COLO668 (cell line): ENCODE data around the gene SMAD5.

ENCODE experiments used
- DNase-seq: peaks from one replicate; lab custom pipeline; 2025; ENCODE audit not compliant: unreplicated experiment; lab: John Stamatoyannopoulos, UW

The SMAD5 gene

GRCh38 chr5:136132557-136133221 is at the start of gene SMAD5:
SMAD5 (plus strand) TSS chr5:136132845; CDS start chr5:136153761, 20,916 bp downstream.
- peak; percentile 94 for DNase-seq

DNA sequence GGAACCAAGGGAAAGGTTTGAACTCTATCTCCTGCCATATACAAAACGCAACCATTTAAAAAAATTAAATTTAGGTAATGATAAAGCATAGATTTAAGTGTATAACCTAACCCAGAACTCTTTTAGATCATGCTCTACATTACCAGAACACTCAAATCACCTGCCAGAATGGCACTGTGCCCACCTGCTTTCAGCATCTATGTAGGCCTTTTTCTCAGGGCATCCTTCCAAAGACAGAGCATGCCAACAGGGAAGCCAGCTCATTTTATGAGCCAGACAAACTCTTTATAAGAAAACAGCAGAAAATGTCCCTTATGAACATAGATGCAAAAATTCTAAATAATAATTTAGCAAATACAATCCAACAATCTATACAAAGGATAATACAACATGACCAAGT is 47.9 kb upstream of the SMAD5 start:
- no peak for DNase-seq

- no peak for DNase-seq
These were observed 45.7 kb upstream of the SMAD5 start for GRCh38 chr5:136086783-136087566.

- DNase-seq: no peak
These were observed 44.4 kb upstream of the SMAD5 start for GRCh38 chr5:136087961-136088871.

DNA sequence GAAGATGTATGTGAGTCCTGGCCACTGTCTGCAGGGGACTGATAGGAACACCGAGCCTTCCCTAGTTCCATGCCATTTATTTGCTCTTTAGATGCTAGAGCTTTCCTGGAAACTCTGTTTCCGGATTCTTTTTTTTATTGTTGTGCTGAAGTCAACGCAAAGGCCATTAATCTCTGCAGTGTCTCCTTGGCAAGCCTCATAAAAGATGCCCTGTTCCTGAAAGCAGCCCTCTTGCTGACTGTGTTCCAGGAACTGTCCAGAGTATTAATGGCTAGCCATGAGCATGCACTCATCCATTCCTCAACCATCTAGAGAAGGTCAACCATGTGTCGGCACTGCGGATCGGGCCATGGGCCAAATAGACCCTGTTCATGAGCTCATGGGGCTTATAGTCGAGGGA is 42.9 kb upstream of the SMAD5 start:
- no peak for DNase-seq

DNA sequence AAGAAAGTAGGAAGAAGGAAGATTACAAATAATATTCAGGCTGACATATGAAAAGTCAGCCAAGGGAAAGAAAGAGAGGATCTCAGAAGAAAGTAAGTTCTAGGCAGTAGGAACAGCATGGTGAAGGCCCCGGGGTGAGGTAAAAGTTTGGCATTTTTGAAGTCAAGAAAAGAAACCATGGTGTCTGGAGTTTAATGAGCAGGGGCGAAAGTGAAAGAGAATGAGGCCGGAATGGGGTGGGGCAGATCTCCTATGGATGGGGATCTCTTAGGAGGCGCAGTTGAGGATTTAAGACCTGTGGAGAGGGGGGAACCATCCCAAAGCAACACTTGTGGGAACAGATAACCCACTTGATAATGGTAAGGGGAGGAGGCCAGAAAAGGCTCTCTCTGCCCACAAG is 42.3 kb upstream of the SMAD5 start:
- no peak for DNase-seq

- DNase-seq: peak; percentile 33
These were observed 38.3 kb upstream of the SMAD5 start for GRCh38 chr5:136094189-136094912.

DNA sequence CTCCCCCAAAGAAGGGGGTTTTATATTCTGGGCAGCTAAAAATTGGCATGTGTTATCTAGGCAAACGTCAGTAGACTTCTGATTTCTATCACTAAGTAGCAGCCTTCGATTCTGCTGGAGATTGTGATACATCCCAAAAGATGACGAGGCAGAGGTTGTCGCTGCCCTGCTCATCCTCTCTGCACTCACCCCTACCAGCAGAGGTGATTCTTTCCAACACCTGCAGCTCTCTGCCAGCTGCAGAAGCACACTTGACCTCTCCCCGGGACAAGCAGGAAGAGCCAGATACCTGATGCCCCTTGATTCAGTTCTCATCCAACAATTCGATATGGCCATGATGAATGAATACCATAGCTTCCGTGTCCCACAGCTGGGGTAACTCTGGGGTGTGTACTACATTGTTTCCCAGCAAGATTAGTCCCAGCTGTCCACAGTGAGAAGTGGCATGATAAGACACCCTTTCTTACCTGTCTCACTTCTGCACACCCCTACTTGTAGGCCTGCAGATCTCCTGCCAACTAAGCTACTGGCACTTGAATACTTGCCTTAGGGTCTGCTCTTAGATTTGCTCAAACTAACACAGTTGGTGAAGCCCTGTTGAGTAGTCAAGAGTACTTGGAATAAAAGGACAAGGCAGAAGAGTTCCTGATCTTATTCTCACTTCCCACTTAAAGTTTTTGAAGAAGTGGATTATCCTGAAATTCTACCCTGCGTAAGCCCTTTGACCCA is 37.6 kb upstream of the SMAD5 start:
- DNase-seq: peak; percentile 62

DNA sequence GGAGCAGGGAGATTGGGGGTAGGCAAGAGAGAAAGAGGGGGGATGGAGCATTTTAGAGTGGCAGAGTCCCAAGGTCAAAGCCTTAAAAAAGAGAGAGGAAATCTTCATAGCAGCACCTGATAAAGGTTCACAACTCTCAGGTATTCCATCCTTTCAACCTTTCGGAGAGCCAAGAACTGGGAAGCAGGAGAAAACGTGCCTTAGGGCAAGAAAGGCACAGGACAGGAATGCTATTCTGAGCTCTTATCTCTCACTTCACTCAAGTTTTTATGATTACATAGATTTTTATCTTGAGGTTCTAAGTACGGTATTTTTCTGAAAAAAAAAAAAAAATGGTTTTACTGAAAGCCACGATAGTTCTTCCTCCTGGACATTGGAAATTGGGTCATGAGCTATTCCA is 34.5 kb upstream of the SMAD5 start:
- DNase-seq: no peak

DNA sequence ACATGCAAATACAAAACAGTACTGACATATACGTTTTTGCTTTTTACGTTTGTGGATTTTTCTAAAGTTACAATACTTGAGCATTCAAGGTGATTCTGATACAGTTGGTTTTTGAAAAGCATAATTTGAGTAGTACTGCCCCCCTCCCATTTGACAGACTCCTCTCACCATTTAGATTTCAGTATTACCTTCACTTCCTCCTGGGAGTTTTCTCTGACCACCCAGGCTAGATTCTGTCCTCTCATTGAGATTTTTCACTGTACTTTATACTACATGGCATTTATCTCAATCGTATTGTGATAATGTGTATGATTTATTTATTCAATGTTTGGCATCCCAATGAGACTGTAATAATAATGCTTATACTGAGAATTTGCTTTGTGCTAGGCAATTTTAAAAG is 32.8 kb upstream of the SMAD5 start:
- no peak for DNase-seq

DNA sequence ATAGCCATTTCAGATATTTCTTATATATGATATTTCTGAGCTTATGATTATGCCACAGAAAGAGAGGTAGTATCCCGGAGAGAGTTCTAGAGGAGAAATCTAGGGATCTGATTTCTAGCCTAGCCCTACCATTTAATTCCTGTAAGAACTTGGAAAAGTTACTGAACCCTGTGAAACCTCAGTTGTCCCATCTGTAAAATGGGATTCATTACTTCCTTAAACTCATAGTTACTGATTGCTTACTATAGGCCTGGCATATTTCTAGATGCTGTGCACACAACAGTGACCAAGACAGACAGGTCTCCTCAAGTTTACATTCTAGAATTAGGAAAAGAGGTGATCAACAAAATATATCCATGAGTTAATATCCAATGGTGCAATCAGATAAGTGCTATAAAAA is 30.8 kb upstream of the SMAD5 start:
- DNase-seq: no peak

DNA sequence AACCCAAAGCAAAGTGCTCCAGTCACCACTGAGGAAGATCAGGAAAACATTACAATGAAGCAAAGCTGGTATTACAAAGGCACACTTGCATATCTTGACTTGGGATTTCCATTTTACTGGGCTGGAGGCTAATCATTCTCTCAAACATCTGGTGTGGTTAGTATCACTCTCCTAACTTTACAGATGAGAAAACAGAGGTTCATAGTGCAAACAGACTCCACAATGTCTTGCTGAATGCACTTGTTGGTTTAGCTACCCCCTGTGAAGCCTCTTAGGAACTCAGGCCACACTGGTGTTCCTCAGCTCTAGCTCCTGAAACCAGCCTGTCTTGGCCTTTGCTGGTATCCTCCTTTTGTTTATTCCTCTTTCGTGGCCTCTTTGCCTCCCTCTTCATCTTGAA is 29.5 kb upstream of the SMAD5 start:
- no peak for DNase-seq

DNA sequence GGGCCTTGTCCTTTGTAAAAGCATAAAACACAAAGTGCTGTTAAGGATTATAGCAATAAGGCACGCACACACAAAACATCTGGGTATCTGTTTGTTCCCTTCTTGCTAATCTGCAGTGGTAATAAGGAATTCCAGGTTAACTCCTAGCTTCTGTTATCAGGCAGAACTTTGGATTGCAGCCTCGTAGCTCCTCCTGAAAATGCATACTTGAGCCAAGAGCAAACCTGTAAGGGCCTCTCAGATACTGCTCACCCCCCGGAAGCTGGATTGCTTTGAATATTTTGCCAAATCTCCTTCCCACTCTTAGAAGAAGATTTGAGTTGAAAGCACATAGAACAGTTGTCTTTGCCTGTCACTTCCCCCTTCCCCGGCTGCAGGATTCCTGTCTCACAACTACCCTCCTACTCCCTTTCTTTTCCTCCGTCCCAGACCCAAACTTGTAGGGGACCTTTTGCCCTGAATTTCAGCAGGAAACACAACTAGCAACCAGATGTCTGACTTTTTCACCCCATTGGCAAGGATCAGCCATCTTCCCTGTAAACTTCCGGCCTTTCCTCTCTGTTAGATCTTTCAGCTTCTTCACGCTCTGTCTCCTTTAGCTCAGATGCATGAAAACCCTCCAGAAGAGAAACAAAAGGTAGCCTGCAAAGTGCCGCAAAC is 28.2 kb upstream of the SMAD5 start:
- no peak for DNase-seq

DNA sequence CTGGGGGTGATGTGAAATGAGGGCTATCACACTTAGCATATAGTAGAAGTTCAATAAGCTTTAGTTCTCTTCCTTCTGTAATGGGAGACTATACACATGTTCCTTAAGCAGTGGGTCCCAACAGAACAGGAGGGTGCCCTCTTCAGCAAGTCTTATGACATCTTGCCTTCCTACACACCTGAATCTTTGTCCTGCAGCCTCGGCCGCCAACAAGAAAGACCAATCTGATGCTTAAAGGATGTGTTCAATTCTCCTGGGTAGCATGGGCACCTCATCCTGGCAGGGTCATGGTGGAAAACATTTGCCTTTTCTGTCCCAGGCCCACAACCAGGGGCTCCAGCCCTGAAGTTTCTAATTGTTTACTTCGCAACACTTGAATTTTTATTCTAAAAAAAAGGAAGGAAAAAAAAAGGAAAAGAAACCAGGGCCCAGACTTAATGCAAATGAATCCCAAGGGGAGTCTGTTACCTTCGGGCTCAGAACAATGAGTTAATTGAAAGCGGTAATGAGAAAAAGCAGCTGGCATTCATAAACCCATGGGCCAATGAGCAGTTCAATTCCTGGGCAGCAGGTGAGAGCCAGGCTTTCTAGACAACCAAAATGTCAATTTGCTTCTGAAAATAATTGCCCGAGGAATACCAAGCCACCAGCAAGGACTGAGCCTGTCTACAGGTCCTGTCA is 26.2 kb upstream of the SMAD5 start:
- no peak for DNase-seq

- DNase-seq: no peak
These were observed 24.4 kb upstream of the SMAD5 start for GRCh38 chr5:136108180-136108611.

DNA sequence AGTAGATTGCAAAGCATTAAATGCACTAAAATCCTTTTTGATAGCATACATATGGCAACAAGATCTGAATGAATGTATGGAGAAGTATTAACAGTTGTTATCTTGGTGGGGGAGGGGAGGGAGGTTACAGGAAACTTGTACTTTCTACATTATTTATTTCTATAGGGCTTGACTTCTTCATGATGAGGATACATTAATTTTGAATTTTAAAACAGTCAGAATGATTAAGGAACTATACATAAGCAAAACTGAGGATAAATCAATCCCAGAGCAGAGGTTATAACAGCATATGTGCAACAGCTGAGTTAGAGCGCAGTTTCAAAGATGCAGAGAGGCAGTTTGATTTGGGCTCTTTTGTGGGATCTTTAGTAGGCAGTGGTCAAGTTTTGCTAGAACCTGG is 23.9 kb upstream of the SMAD5 start:
- no peak for DNase-seq

DNA sequence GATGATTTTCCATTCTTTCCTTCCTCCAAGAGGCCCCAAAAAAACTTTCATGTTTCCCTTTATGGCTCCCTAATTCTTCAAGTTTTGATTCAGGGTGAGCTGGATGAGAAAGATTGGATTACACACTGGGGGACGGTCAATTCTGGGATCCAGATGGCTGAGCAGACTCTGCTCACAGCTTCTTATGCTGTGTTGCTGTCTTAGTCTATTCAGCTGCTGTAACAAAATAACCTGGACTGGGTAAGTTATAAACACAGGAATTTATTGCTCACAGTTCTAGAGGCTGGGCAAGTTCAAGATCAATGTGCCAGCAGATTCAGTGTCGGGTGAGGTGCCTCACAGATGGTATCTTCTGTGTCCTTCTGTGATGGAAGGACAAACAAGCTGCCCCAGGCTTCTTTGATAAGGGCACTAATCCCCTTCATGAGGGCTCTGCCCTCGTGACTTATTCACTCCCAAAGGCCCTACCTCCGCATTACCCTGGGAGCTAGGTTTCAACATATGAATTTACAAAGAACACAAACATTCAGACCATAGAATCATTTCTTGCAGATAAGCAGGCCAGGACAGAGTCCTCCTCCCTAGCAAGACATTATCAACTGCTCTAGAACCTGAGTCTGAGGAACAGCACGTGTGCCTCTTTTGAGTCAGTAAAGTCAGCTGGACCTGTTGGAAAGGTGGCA is 23.1 kb upstream of the SMAD5 start:
- no peak for DNase-seq

DNA sequence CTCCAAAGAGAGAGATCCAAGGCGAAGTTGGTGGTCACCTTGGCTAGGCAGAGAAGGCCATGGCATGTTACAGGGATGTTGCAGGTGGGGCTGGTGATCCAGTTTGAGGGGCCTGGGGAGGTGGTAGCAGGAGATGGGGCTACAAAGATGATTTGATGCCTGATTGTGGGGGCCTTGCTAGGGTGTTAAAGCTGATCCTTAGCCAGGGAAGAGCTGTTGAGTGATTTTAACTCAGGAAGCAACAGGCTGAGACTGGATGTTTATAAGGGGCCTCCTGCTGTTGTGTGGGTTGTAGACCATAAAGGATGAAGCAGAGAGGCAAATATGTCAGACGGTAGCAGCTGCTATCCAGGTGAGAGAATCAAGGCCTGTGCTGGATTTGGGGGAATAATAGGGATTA is 19.0 kb upstream of the SMAD5 start:
- DNase-seq: no peak
